ENCODE measurements around the gene PPP4C. TPM values are rescaled to one million over a fixed set of nuclear protein-coding genes. Genes with fewer than 3 reads are reported as not detected.

Gene PPP4C
- total RNA-seq, 2 experiments from 2014 or later: 83.9 to 87.3 TPM

DNA sequence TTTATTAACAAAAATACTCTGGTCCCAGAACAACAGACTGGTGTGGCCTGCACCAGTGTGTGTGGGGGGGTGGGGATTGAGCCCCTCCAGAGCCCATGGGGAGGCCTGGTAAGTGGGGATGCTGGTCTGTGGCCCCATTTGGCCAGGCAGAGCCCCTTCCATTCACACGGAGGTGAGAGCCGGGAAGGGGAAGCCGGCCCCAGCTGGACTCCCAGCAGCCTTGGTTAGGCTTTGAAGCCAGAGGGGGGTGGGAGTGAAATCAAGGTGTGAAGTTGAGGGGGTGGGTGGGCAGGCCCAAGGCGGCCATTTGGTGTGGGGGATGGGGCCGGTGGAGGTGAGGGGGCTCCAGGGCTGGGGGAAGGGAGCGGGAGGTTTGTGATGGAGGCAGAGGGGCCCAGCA, 10.0 kb downstream of the PPP4C start:
- no peak for ATAC-seq (ENCODE audit: poor library complexity)
- no peak for DNase-seq
- Mint-ChIP-seq H3K27me3 (no peaks in the 10 kb centered on the region), H3K4me1 (ENCODE audit: low read depth) (peaks cover 21% of the 10 kb centered on the region), H3K36me3 (ENCODE audit: low read depth) (peaks cover 48% of the 10 kb centered on the region), H3K9me3 (no peaks in the 10 kb centered on the region), H3K27ac (no peak overlapping the region), H3K4me3 (no peak overlapping the region)
- Histone ChIP-seq H3K27ac (ENCODE audit: low read depth in 1 of 2, low read length in 2 of 2) (no peak overlapping the region), H3K4me3 (ENCODE audit: low read length) (no peak overlapping the region), H3K4me1 (ENCODE audit: insufficient read depth, low read length) (peaks cover 19% of the 10 kb centered on the region), H3K9me3 (ENCODE audit: control insufficient read depth in 1 of 2, insufficient read depth in 1 of 2, low read length in 2 of 2) (peaks cover 0 to 3% of the 10 kb centered on the region in 2 experiments), H3K27me3 (ENCODE audit: control insufficient read depth in 1 of 2, insufficient read depth in 2 of 2, low read length in 2 of 2) (no peaks in the 10 kb centered on the region), H3K36me3 (ENCODE audit: insufficient read depth, low read length) (peaks cover 48% of the 10 kb centered on the region)
- POLR2A ChIA-PET: no interaction called here
- TF ChIP-seq CTCF (IDR thresholded peaks at IDR 0.05): no peak
- CTCF ChIA-PET: no interaction called here
- intact Hi-C loops (cut with DNase I, micrococcal nuclease): no loop called here

DNA sequence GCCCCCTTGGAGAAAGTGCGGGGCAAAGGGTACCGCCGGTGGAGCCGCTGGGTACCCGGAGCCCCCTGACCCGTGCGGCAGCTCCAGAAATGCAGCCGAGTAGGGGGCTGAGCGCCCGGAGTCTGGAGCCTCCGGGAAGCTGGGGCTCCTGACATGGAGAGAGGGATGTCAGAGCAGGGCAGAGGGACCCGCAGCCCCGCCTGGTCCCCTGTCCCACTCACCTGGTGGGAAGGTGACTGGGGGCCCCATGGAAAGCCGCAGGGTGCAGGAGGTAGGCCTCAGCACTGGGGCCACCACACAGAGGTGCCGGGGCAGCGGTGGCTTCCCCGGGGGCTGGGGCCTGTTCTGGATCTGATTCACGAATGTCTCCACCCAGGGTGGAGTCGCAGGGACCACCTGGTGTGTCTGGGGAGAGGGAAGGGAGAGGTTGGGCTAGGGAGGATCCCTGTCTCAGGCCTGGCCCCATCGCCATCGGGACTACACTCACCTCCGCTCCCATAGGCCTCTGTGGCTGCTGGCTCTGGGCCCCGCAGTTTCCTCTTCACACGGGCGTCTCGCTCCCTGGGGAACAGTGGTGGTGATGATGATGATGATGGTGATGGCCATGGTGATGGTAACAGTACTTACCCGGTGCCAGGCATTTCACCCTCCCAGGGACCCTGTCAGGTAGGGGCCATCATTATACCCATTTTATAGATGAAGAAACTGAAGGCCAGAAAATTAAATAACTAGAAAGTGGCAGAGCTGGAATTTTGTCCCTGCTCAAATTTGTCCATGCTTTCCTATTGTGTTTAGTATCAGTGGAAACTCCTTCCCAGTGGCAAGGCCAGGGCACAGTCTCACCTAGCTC, 10.7 kb downstream of the PPP4C start:
- Mint-ChIP-seq H3K4me3 (no peak overlapping the region), H3K27me3 (no peaks in the 10 kb centered on the region), H3K27ac (peak overlapping the region; percentile 18), H3K9me3 (no peaks in the 10 kb centered on the region), H3K36me3 (ENCODE audit: low read depth) (peaks cover 44% of the 10 kb centered on the region), H3K4me1 (ENCODE audit: low read depth) (peaks cover 22% of the 10 kb centered on the region)
- Histone ChIP-seq H3K9me3 (ENCODE audit: control insufficient read depth in 1 of 2, insufficient read depth in 1 of 2, low read length in 2 of 2) (peaks cover 0 to 3% of the 10 kb centered on the region in 2 experiments), H3K4me1 (ENCODE audit: insufficient read depth, low read length) (peaks cover 26% of the 10 kb centered on the region), H3K4me3 (ENCODE audit: low read length) (no peak overlapping the region), H3K27ac (ENCODE audit: low read depth in 1 of 2, low read length in 2 of 2) (no peak overlapping the region), H3K27me3 (ENCODE audit: control insufficient read depth in 1 of 2, insufficient read depth in 2 of 2, low read length in 2 of 2) (no peaks in the 10 kb centered on the region), H3K36me3 (ENCODE audit: insufficient read depth, low read length) (peaks cover 41% of the 10 kb centered on the region)
- ChIA-PET CTCF (no interaction called here), POLR2A (interaction anchor here (0.6 kb wide), 1 partner anchor 141 kb away, joined by 3 read pairs; no protein-coding TSS in a partner anchor)
- no peak for DNase-seq
- TF ChIP-seq CTCF (IDR thresholded peaks at IDR 0.05): no peak
- intact Hi-C loops (cut with DNase I, micrococcal nuclease): no loop called here
- no peak for ATAC-seq (ENCODE audit: poor library complexity)

DNA sequence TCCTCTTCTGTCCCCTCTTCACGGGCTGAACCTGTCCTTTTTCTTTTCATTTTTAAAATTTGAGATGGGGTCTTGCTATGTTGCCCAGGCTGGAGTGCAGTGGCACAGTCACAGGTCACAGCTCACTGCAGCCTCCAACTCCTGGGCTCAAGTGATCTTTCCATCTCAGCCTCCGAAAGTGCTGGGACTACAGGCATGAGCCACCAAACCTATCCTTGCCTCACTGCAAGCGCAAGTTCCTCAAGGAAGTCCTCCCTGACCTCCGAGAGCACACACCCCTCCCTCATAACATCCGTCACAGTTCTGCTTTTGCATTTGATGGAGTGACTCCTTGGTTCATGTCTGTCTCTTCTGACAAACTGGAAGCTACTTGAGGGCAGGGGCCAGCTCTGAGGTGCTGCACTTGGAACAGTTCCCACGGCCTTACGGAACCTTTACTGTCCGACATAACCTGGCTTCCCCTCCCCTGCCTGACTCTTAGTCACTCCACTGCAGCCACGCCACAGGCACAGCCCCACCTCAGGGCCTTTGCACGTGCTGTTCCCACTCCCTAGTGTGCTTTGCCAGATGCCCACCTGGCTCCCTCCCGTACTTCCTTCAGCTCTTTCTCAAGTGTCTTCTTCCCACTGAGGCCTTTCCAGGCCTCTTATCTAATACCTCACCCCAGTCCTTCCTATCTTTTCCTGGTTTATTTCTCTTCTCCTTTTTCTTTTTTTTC, 11.5 kb downstream of the PPP4C start:
- Mint-ChIP-seq H3K27ac (peak overlapping the region; percentile 18), H3K4me1 (ENCODE audit: low read depth) (peaks cover 30% of the 10 kb centered on the region), H3K27me3 (no peaks in the 10 kb centered on the region), H3K4me3 (no peak overlapping the region), H3K9me3 (no peaks in the 10 kb centered on the region), H3K36me3 (ENCODE audit: low read depth) (peaks cover 43% of the 10 kb centered on the region)
- no peak for TF ChIP-seq CTCF (IDR thresholded peaks at IDR 0.05)
- Histone ChIP-seq H3K27ac (ENCODE audit: low read depth in 1 of 2, low read length in 2 of 2) (no peak overlapping the region), H3K36me3 (ENCODE audit: insufficient read depth, low read length) (peaks cover 35% of the 10 kb centered on the region), H3K9me3 (ENCODE audit: control insufficient read depth in 1 of 2, insufficient read depth in 1 of 2, low read length in 2 of 2) (peaks cover 0 to 3% of the 10 kb centered on the region in 2 experiments), H3K4me1 (ENCODE audit: insufficient read depth, low read length) (peaks cover 32% of the 10 kb centered on the region), H3K27me3 (ENCODE audit: control insufficient read depth in 1 of 2, insufficient read depth in 2 of 2, low read length in 2 of 2) (no peaks in the 10 kb centered on the region), H3K4me3 (ENCODE audit: low read length) (no peak overlapping the region)
- ATAC-seq (ENCODE audit: poor library complexity) (no peak), DNase-seq (peak in 2 of 14 experiments; percentile 51 to 65)
- POLR2A ChIA-PET: interaction anchor here (0.6 kb wide), 1 partner anchor 142 kb away, joined by 3 read pairs; no protein-coding TSS in a partner anchor
- CTCF ChIA-PET: no interaction called here
- intact Hi-C loops (cut with DNase I, micrococcal nuclease): no loop called here

All from CD4-positive, alpha-beta T cell (primary cell).